ENCODE measurements around the gene NDUFS3. TPM values are rescaled to one million over a fixed set of nuclear protein-coding genes. Genes with fewer than 3 reads are reported as not detected.

Gene NDUFS3
- total RNA-seq, 4 donors from 2014 or later, result 38.7 to 75.6 (median 53.2) TPM

DNA sequence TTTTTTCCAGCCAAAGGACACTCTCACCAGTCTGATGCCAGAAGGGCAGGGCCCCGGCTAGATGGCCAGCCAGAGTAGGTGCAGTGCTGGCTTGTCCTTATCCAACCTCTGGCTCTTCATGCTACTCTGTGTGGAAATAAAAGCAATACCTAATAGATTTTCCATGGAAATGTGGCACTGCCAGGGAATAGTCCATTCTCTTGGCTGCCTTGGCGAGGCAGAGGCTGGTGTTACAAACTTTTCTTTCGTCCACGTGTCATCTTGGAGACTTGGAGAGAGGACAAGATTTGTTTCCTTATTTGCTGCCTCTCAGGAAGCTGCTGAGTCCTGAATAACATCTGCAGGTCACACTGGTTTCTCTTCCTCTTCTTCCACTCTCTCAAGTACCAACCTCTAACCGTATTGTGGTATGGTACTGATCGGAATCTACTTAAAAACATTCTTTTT is 32.5 kb downstream of the NDUFS3 start:
- Histone ChIP-seq H3K27me3 (no peaks in the 10 kb centered on the region), H3K27ac (no peak overlapping the region), H3K9me3 (no peaks in the 10 kb centered on the region), H3K4me3 (no peak overlapping the region), H3K36me3 (peaks cover 0 to 19% of the 10 kb centered on the region in 2 donors), H3K4me1 (no peaks in the 10 kb centered on the region)
- WGBS, 2 donors (ENCODE audit: low coverage in 1 of 2), result 69 to 79% methylated on average over 3 to 5 of the region's 6 CpGs
- no peak for ATAC-seq
- TF ChIP-seq POLR2AphosphoS5 (IDR thresholded peaks at IDR 0.05) (no peak), POLR2A (IDR thresholded peaks at IDR 0.05) (no peak), EP300 (IDR thresholded peaks at IDR 0.05) (no peak)
- TF ChIP-seq, protein P1, sequence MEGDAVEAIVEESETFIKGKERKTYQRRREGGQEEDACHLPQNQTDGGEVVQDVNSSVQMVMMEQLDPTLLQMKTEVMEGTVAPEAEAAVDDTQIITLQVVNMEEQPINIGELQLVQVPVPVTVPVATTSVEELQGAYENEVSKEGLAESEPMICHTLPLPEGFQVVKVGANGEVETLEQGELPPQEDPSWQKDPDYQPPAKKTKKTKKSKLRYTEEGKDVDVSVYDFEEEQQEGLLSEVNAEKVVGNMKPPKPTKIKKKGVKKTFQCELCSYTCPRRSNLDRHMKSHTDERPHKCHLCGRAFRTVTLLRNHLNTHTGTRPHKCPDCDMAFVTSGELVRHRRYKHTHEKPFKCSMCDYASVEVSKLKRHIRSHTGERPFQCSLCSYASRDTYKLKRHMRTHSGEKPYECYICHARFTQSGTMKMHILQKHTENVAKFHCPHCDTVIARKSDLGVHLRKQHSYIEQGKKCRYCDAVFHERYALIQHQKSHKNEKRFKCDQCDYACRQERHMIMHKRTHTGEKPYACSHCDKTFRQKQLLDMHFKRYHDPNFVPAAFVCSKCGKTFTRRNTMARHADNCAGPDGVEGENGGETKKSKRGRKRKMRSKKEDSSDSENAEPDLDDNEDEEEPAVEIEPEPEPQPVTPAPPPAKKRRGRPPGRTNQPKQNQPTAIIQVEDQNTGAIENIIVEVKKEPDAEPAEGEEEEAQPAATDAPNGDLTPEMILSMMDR (IDR thresholded peaks at IDR 0.05), result no peak

DNA sequence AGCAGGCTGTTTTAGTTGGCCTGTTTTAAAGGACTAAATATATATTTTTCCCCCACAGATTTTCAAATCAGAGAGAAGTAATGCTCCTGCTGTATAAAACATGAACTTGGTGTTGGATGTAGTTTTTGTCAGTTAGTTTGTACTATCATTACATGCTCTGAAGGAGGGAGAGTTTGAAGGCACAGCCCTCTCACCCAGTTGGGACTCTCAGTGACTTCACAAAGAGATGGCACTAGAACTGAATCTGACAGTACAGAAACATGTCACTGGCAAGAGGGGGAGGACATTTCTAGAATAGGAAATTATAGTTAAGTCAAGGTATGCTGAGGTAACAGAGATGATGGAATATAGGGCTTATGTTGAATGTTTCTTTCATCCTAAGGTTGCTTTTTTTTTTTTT is 36.4 kb downstream of the NDUFS3 start:
- TF ChIP-seq POLR2A (IDR thresholded peaks at IDR 0.05) (no peak), EP300 (IDR thresholded peaks at IDR 0.05) (no peak), POLR2AphosphoS5 (IDR thresholded peaks at IDR 0.05) (no peak)
- TF ChIP-seq, protein P1 (IDR thresholded peaks at IDR 0.05), result no peak
- Histone ChIP-seq H3K27ac (no peak overlapping the region), H3K9me3 (no peaks in the 10 kb centered on the region), H3K4me1 (peaks cover 2 to 11% (median 5%) of the 10 kb centered on the region in 3 donors), H3K27me3 (no peaks in the 10 kb centered on the region), H3K4me3 (no peak overlapping the region), H3K36me3 (peaks cover 0 to 38% of the 10 kb centered on the region in 2 donors)
- no peak for ATAC-seq

DNA sequence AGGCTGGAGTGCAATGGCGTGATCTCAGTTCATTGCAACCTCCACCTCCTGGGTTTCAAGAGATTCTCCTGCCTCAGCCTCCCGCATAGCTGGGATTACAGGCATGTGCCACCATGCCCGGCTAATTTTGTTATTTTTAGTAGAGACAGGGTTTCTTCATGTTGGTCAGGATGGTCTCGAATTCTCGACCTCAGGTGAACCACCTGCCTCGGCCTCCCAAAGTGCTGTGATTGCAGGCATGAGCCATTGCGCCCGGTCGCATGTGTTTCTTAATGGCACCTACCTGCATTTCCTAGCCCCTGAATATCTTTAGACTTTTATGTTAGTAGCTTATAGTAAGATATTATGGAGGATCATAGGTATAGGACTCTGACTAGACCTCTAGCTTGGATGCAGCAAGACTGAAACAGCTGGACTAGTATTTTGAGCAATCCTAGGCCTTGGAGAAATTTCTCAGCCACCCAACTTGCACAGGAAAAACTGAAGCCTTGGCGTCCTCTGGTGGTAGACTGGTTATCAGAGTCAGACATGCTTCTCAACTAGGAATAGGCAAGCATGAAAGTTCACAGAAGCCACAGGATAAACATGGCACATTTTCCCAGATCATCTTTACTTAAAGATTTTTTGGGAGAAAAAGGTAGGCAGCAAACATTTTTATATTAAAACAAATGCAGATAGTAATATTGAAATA is 38.0 kb downstream of the NDUFS3 start:
- TF ChIP-seq POLR2AphosphoS5 (IDR thresholded peaks at IDR 0.05) (no peak), EP300 (IDR thresholded peaks at IDR 0.05) (no peak), POLR2A (IDR thresholded peaks at IDR 0.05) (no peak)
- TF ChIP-seq, protein P1 (IDR thresholded peaks at IDR 0.05), result peak; percentile 27 to 82 (median 56)
- H3K4me1 ChIP-seq, result peaks cover 2 to 11% (median 5%) of the 10 kb centered on the region in 3 donors
- no peaks in the 10 kb centered on the region for H3K9me3 ChIP-seq
- H3K4me3 ChIP-seq, result no peak overlapping the region
- ATAC-seq, result peak; percentile 73
- no peak overlapping the region for H3K27ac ChIP-seq
- H3K36me3 ChIP-seq, result peaks cover 0 to 42% of the 10 kb centered on the region in 2 donors
- H3K27me3 ChIP-seq, result no peaks in the 10 kb centered on the region
- WGBS, 2 donors (ENCODE audit: low coverage in 1 of 2), result 82 to 86% methylated on average over 10 of the region's 10 CpGs

DNA sequence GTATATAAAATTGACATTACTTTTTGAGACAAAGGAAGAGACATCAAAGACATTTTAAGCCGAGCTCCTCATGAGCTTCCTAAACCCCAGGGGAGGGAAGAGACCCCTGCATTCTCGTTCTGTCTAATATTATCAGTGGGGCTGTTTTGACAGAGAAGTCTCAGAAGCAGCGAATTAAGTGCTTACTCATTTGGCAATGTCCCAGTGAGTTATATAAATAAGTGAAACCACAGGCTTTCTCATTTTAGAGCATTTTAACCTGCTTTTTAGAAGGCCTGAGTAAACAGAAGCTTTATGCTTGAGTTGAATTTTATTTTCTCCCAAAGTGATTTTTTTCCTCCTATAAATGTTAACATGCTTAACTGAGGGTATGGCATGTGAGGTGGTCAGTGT is 38.5 kb downstream of the NDUFS3 start:
- Histone ChIP-seq H3K27me3 (no peaks in the 10 kb centered on the region), H3K4me3 (no peak overlapping the region), H3K9me3 (no peaks in the 10 kb centered on the region), H3K27ac (no peak overlapping the region), H3K4me1 (peaks cover 2 to 11% (median 5%) of the 10 kb centered on the region in 3 donors), H3K36me3 (peaks cover 0 to 47% of the 10 kb centered on the region in 2 donors)
- no peak for TF ChIP-seq POLR2A (IDR thresholded peaks at IDR 0.05)
- no peak for TF ChIP-seq POLR2AphosphoS5 (IDR thresholded peaks at IDR 0.05)
- TF ChIP-seq, protein P1 (IDR thresholded peaks at IDR 0.05), result no peak
- TF ChIP-seq EP300 (IDR thresholded peaks at IDR 0.05), result no peak
- no peak for ATAC-seq
- 21 to 32% methylated on average over 3 of the region's 3 CpGs for WGBS, 2 donors (ENCODE audit: low coverage in 1 of 2)

DNA sequence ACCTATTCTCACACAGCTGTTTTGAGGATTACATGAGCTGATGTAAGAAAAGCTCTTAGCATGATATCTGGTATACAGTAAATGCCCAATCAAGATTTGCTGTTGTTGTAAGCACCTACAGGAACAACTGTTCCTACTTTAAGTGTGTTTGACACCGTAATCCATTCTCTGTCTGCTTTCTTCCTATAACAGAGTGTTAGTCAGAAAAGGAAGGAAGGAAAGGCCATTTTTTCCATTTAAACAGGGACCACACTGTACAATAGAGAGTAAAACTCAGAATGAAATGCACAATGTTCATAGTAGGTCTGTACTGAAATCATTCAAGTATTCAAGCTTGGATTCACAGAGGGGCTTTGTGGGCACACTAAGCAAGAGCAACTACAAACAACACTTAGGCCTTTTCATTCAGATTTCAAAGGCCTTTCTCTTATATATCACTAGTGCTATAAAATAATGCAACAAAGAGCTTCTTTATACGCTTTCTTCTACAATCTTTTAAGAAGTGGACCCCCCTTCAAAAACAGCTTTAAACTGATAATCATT is 42.0 kb downstream of the NDUFS3 start:
- Histone ChIP-seq H3K4me3 (no peak overlapping the region), H3K4me1 (peaks cover 2 to 11% (median 5%) of the 10 kb centered on the region in 3 donors), H3K27me3 (no peaks in the 10 kb centered on the region), H3K27ac (no peak overlapping the region), H3K9me3 (no peaks in the 10 kb centered on the region), H3K36me3 (peaks cover 0 to 82% of the 10 kb centered on the region in 2 donors)
- TF ChIP-seq, protein P1 (IDR thresholded peaks at IDR 0.05), result no peak
- TF ChIP-seq POLR2A (IDR thresholded peaks at IDR 0.05) (no peak), POLR2AphosphoS5 (IDR thresholded peaks at IDR 0.05) (no peak), EP300 (IDR thresholded peaks at IDR 0.05) (no peak)
- ATAC-seq, result no peak
- 73 to 86% methylated on average over 1 to 2 of the region's 2 CpGs for WGBS, 2 donors (ENCODE audit: low coverage in 1 of 2)
